Hematopoietic multipotent progenitor cell treated with erythropoietin and hydrocortisone succinate and interleukin-3 and kit ligand, for 6 days (in vitro differentiated cells): Measurements from ENCODE around the gene GALNT16.
A peak's percentile ranks its signal among the peaks of the same experiment; 100 is the strongest.
"Not testable (repeated sequence)": the region's sequence is repeated elsewhere in the genome, so short reads cannot be mapped to it uniquely, and the experiment has no call there.

Experiments used
- DNase-seq: peaks from one replicate; pipeline ENCODE4 v3.0.0-alpha.2; 2015

Gene GALNT16

GRCh38 chr14:69260861-69261564 lies 1.1 kb downstream of the GALNT16 start:
- peak; percentile 24 for DNase-seq

DNA sequence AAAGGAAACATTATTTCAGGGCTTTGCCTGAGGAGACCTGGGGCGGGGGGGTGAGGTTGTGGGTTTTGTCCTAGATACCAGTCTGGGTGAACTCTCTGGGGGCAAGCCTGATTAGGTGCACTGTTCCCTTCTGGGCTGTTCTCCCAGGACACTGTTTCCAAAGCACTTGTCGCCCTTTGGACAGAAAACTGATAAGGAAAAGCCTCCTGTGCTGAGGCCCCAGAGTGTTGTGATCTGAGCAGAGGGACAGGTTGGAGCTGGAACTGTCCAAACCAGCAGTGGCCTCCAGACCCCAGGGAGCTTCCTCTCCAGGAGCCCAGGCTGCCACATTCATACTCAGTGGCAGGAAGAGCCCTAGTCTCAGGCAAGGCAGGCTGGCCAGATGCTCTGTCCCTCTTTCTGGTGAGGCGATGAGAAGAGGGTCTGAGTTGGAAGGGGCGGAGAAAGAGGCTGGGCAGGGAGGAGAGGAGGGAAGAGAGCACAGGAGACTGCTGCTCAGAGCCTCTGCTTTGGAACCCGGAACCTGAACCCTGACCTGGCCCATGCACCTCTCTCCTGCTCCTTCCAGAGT lies 1.9 kb downstream of the GALNT16 start:
- DNase-seq = no peak

DNA sequence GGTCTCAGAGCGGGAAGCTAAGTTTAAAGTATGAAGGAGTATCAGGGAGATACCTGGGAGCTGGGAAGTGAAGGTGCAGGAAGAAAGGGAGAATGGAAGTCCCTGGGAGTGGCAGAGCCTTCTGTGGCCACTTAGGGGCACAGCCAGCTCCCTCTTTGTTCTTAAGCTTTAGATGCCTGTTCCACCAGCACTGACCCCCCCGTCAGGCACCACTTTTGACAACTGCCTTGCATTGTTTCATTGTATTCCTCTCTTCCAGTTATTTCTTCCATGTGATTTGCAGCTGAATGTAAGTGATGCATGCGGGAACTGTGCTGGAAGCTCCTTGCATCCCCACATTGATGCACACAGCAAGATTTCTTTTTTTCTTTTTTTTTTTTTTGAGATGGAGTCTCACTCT lies 2.6 kb downstream of the GALNT16 start:
- DNase-seq = no peak

DNA sequence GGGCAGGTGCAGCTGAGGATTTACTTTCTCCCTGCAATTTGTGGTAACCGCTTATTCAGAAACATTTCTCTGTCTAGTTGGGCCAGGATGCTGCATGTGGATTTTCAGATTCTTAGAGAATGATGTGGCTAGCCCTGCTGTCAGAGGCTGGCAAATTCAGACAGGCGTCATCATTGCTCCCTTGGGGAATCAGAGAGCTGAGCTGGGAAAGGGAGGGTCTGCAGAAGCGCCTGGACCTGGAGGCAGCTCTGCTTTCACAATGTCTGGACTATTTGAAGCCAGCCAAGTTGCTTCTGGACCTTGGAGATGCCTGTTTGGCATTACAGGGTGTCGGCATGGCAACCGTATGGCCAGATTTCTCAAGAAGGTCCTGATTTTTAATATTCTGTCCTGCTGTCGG lies 3.4 kb downstream of the GALNT16 start:
- no peak for DNase-seq

DNA sequence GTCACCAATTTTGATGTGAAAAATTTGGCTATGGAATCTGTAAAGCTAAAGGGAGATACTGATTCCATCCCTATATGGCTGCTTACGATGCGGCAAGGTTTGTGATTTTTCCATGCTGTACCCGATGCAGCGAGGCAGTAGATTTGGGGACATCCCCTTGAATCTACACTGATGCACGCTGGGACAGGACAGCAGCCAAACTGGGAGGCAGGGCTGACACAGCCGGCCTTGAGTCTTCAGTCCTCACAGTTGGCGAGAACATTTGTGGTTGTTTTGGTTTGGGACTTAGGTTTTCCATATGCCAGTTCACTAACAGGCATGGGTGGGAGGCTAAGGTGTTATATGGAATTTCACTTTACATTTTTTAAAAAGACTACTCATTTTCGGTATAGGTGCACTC lies 3.8 kb downstream of the GALNT16 start:
- no peak for DNase-seq

- no peak for DNase-seq
Measured at GRCh38 chr14:69266572-69267345, 6.8 kb downstream of the GALNT16 start.

DNA sequence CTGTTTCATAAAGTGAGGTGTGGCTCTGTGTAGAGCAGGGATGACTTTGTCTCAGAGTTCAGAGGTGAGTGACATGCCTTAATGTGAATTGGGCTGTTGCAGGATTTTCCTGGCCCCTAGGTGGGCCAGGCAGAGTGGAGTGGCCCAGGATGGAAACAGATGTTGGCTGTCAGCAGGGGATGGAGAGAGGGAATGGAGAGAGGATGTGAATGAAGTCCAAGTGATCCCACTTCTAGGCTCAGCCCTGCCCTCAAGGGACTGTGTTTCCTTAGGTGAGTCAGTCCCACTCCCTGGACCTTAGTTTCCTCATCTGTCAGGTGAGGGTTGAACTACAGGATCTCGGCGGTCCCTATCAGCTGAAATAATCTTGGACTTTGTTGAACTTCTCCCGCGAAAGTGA lies 7.5 kb downstream of the GALNT16 start:
- DNase-seq = no peak

DNA sequence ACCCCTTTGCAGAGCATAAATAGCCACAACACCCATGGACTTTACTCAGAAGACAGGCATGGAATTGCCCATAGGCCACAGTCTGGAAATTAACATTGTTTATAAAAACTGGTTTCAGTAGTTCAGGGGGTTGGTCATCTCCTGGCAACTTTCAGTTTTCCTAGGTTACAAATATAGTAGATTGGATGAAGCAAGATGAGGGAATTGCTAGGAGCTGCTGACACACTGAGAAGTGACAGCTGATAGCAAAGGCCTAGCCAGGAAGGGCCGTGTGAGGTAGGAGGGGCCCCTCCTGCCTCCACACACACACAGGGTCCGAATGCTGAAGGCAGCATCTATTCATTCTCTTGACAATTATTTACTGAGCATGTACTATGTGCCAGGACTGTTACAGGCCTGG lies 8.3 kb downstream of the GALNT16 start:
- DNase-seq = no peak

DNA sequence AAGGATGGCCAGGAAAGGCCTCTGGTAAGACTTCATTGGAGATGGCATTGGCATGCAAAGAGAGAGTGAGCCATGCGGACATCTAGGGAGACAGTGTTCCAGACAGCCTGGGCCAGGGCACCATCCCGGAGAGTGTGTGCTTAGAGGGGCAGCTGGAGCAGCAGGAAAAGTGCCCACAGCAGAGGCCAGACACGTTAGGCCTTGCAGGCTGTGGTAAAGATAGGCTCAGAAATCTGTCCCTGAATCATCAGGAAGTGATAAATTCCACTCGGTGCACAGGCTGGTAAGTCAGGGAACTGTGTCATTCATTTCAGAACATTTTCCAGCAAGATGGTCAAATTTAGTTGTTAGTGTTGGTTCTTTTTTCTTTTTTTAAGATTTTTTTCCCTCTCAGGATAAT lies 8.8 kb downstream of the GALNT16 start:
- no peak for DNase-seq

GRCh38 chr14:69269381-69269780 lies 9.4 kb downstream of the GALNT16 start:
- no peak for DNase-seq

DNA sequence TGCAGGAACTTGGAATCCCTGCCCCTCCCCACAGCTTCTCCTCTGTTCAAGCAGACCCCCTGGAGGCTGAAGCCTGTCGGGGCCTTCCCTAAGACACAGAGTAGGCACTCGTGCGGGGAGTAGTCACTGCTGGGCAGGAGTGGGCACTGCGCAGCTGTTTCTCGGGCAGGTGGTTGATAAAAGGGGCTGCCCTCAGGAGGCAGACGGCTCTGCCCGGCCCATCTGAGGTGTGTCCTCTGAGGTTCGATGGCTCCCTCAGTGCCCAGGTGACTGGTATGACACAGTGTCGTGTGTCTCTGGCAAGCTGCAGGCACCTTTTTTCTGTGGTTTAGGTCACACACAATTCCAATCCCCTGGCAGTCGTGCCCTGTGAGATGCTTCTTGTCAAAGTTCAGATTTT lies 10.1 kb downstream of the GALNT16 start:
- DNase-seq = no peak

DNA sequence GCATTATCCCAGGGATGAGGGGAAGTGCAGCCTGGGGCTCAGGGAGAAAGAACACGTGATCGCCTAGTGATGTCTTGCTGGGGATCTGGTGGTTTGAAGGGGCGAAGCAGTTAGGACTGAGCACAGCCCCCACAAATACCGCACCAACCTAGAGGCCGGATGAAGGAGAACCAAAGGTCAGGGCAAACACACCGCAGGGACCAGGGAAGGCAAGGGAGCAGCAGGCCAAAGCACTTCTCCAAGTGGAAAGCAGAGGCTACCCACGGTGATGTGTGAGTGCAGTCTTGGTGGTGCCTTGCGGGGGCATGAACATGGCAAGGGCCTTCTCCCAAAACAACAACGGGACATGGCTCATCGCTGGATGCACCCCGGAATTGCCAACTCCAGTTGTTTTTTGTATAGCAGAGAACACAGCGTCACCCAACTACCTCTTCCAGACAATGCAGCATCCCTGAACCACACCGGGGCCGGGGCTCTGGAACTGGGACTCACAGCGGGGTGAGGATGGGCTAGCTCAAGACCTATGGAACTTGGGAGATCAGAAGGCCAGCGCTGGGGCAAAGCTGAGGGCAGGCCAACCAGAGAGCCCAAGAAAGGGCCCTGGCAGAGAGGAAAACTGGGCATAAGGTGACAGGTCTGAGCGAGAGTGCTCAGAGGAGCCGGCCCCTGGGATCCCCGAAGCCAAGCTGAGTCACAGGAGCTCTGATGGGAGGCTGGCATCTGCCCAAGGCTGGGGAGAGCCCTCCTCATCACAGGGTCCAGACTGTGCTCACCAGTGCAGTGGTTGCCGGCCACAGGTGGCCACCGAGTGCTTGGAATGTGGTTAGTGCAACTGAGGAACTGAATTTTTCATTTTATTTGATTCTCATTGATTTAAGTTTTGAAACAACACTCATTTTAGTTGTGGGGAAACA lies 11.1 kb downstream of the GALNT16 start:
- DNase-seq = no peak

GRCh38 chr14:69274321-69274720 lies 14.4 kb downstream of the GALNT16 start:
- DNase-seq = no peak

DNA sequence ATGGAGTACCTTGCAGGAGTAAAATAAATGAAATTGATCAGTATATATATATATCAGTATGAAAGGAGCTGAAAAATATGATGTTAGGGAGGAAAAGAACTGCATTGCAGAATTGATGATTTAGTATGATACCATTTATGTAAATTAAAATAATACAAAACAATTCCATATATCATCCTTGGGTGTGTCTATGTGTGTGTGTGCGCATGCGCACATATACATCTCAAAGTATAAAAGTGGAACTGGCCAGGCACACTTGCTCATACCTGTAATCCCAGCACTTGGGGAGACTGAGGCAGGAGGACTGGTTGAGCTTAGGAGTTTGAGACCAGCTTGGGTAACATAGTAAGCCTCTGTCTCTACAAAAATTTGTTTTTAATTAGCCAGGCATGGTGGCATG lies 15.4 kb downstream of the GALNT16 start:
- DNase-seq = no peak

GRCh38 chr14:69277356-69277755 lies 17.4 kb downstream of the GALNT16 start:
- DNase-seq = not testable (repeated sequence)

DNA sequence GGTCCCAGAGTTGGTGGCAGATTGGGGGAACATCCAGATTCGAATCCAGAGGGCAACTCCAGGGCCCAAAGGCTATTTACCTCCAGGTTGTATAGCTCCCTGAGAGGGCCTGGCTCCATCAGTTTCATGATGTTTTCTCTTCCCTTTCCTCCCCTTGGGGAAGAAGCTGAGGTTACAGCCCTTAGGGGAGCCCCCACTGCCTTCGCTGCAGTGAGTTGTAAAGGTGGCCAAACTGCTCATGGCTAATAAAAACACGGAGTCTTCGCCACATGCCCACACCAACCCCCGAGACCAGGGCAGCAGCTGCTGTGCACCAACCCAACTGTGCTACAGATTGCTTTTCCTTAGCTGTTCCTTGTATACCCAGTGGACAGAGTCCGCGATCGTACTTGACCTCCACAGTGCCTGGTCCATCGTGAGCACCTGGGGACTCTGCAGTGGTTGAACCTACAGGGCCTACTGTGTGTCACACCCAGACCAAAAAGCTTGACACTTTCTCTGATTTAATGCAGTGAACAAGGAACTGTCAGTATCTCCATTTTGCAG lies 20.9 kb downstream of the GALNT16 start:
- DNase-seq = no peak

DNA sequence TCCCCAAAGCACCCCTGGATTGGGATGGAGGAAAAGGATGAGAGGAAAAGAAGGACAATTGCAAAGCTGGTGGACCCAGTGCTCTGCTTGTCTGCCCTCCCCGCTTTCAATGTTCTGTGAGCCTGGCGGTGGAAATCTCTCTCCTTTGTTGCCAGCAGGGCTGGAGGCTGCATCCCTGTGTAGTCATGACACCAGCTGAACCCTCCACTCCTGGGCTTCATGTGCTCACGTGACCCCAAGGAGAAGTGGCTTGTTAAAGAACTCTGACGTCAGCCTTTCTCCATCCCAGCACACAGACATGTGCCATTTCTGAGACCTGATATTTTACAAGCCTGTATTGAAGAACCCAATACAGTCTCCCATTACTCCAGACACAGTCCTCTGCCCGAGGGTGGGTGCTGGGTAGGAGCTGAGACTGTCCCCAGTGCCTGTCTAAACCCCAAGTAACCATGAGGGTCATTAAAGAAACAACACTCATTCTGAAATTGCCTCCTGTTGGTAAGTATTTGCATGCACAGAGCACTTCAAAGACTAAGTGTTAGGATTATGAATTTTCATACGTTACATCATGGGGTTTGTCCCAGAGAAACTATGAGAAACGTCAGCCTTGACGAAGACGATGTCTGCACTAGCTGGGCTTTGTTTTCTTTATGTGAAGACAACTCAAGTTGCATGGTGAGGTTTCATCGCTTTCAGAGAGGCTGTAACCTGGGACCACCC lies 21.7 kb downstream of the GALNT16 start:
- no peak for DNase-seq

DNA sequence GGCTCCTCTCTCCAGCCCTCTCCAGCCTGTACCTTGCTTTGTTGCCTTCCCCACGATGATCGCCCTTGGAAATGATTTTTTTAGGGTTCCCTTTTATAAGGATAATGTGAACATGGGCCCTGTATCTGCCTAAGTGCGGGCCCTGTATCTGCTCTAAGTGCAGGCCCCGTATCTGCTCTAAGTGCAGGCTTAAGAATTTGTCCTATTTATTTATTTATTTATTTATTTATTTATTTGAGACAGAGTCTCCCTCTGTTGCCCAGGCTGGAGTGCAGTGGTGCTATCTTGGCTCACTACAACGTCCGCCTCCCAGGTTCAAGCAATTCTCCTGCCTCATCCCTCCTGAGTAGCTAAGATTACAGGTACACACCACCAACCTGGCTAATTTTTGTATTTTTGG lies 22.5 kb downstream of the GALNT16 start:
- DNase-seq = no peak

GRCh38 chr14:69284170-69284569 lies 24.2 kb downstream of the GALNT16 start:
- no peak for DNase-seq

- DNase-seq = no peak
Measured at GRCh38 chr14:69285661-69286255, 25.8 kb downstream of the GALNT16 start.

GRCh38 chr14:69287098-69288010 lies 27.4 kb downstream of the GALNT16 start:
- no peak for DNase-seq
